ENCODE results near the gene XIRP1.

XIRP1 gene

DNA sequence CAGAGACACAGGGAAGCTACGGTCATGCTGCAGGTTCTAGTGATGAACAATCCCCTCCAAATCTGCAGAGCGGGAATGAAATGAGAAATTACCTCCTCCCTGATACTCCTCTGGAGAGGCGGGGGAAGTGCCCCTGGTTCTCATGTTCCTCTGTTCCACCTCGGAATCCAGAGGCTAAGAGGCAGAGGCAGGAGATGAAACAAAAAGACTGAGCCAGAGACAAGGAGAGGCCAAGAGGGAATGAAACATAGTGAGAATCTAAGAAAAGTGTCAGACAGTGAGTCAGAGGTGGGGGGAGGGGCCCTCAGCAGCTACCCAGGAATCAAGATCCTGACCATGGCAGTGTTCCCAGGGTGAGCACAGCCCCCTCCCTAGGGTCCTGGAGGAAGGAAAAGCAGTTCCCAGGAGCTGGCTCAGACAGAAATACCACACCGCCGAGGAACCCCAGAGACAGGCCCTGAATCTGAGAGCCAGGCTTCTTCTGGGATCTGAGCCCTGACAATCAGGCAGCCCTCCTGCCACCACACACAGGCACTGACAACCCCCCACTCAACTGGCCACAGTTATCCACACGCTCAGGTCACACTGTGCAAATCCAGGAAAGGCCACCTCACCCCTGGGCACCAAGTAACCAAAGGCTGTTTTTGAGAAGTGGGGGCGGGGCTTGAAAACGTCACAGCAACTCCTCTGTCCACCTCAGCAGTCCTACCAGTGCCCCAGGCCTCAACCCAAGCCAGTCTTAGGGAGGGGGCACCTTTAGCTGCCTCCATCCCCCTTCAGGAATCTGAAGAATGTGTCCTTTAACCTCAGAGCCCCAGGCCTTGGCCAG lies 41.4 kb downstream of the XIRP1 start:
- Histone ChIP-seq H3K27me3 (no peaks in the 10 kb centered on the region), H4K20me1 (peaks cover 42% of the 10 kb centered on the region), H3K36me3 (peaks cover 7% of the 10 kb centered on the region), H3K4me1 (peaks cover 69% of the 10 kb centered on the region), H3K4me3 (peak overlapping the region; percentile 100), H3K9me3 (no peaks in the 10 kb centered on the region), H3K27ac (peak overlapping the region; percentile 99), H3K9ac (peak overlapping the region; percentile 97), H3K4me2 (peak overlapping the region; percentile 98)
- TF ChIP-seq Cebpa-rat (IDR thresholded peaks at IDR 0.05): no peak

DNA sequence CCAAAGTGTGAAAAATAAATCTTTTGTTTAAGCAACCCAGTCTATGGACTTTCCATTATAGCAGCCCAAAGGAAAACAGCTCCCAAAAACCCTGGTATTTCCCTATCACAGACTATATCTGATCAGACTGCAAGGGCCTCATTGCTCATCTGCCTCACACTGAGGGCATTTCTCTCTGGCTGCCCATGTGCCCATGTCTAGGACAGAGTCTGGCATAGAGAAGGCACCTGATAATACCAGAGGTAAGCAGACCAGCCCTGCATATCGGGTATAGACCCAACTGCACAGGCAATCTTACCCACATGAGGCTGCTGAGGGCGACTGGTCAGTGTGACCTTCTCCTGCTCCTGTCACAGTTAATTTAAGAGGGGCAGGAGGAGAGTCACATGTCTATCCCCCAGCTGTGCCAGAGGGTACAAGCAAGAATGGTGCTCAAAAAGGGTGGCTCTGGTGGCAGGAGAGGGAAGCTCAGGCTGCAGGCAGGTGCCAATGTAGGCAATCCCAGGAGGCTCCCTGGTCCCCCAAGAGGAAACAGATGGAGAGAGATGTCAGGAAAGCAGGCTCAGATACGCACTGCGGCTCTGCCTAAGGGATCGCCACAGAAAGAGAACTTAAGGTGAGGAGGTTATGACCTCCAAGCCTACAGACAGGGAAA lies 42.1 kb downstream of the XIRP1 start:
- TF ChIP-seq Cebpa-rat (IDR thresholded peaks at IDR 0.05): no peak
- Histone ChIP-seq H3K4me1 (peaks cover 76% of the 10 kb centered on the region), H3K9me3 (no peaks in the 10 kb centered on the region), H4K20me1 (peaks cover 48% of the 10 kb centered on the region), H3K4me3 (peak overlapping the region; percentile 100), H3K36me3 (peaks cover 14% of the 10 kb centered on the region), H3K4me2 (peak overlapping the region; percentile 98), H3K27me3 (no peaks in the 10 kb centered on the region), H3K9ac (peak overlapping the region; percentile 97), H3K27ac (peak overlapping the region; percentile 99)

DNA sequence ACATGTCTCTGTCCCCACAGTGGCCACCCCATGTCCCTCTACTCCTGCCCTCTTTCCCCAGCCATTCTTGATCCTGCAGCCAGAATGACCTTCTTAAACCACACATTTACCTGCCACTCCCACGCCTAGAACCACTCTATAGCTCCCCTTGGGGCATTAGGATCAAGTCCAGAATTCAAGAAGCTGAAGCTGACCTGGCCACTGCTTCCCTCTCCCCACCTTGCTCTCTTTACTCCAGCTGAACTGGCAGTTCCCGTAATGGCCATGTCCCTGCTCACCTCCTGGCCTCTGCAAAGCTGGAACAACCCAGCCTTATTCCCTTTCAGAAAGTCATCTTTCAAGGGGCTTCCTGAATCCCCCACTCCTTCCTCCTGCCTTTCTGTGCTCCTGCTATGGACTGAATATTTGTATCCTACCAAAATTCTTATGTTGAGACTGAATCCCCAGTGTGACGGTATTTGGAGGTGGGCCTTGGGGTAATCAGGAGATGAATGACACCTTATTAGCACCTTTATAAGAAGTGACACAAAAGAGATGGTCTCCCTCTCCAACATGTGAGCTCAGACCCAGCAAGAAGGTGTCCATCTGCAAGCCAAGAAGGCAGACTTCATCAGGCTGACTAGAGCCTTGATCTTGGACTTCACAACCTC lies 42.8 kb downstream of the XIRP1 start:
- H3K36me3 ChIP-seq: peaks cover 21% of the 10 kb centered on the region
- peaks cover 80% of the 10 kb centered on the region for H3K4me1 ChIP-seq
- H3K27ac ChIP-seq: peak overlapping the region; percentile 99
- no peaks in the 10 kb centered on the region for H3K27me3 ChIP-seq
- peaks cover 54% of the 10 kb centered on the region for H4K20me1 ChIP-seq
- TF ChIP-seq Cebpa-rat (IDR thresholded peaks at IDR 0.05): no peak
- no peaks in the 10 kb centered on the region for H3K9me3 ChIP-seq
- peak overlapping the region; percentile 100 for H3K4me3 ChIP-seq
- H3K9ac ChIP-seq: peak overlapping the region; percentile 97
- H3K4me2 ChIP-seq: peak overlapping the region; percentile 98

DNA sequence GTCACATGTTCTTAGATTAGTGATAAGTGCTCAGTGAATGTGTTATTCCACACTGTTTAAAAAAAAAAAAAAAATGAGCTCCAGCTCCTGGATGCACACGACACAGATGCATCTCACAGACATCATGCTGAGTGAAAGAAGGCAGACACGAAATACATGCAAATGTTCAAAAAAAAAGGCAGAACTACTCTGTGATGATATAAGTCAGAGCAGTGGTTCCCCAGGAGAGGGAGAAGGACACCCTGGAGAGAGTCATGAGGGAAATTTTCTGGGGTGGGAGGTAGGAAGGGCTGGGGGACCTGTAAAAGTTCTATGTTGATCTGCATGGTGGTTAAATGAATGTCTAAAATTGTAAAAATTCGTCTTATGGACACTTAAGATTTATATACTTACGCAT lies 43.3 kb downstream of the XIRP1 start:
- TF ChIP-seq Cebpa-rat (IDR thresholded peaks at IDR 0.05): no peak
- H3K4me1 ChIP-seq: peaks cover 80% of the 10 kb centered on the region
- H3K4me3 ChIP-seq: peak overlapping the region; percentile 100
- peaks cover 60% of the 10 kb centered on the region for H4K20me1 ChIP-seq
- peak overlapping the region; percentile 99 for H3K27ac ChIP-seq
- peaks cover 26% of the 10 kb centered on the region for H3K36me3 ChIP-seq
- H3K27me3 ChIP-seq: no peaks in the 10 kb centered on the region
- peak overlapping the region; percentile 97 for H3K9ac ChIP-seq
- H3K4me2 ChIP-seq: peak overlapping the region; percentile 98
- H3K9me3 ChIP-seq: no peaks in the 10 kb centered on the region

DNA sequence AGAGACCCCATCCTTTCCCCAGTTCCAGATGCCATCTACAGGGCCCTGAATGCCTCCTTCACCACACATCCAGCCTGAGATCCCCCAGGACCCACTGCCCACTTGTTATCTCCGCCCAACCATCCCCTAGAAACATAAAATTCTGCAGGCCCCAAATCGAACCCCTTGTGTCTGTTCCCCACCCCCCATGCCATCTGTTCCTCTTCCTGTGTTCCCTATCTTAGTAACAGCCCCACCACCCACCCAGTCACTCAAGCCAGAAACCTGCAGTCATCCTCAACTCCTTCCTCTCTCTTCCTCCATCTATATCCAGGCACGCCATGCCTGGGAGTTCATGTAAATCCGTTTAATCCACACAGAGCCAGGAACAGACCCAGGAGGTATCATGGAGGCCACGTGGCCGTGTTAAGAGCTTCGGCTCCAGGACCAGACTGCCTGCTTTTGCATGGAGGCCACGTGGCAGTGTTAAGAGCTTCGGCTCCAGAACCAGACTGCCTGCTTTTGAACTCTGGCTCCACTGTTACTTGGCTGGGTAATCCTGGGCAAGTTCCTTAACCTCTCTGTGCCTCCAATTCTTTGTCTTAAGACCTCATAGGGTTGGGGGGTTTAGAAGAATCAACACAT lies 43.8 kb downstream of the XIRP1 start:
- no peak for TF ChIP-seq Cebpa-rat (IDR thresholded peaks at IDR 0.05)
- Histone ChIP-seq H3K4me2 (peak overlapping the region; percentile 98), H3K9ac (peak overlapping the region; percentile 97), H3K4me1 (peaks cover 85% of the 10 kb centered on the region), H3K4me3 (peak overlapping the region; percentile 100), H3K27ac (peak overlapping the region; percentile 99), H4K20me1 (peaks cover 65% of the 10 kb centered on the region), H3K36me3 (peaks cover 32% of the 10 kb centered on the region), H3K9me3 (no peaks in the 10 kb centered on the region), H3K27me3 (no peaks in the 10 kb centered on the region)

DNA sequence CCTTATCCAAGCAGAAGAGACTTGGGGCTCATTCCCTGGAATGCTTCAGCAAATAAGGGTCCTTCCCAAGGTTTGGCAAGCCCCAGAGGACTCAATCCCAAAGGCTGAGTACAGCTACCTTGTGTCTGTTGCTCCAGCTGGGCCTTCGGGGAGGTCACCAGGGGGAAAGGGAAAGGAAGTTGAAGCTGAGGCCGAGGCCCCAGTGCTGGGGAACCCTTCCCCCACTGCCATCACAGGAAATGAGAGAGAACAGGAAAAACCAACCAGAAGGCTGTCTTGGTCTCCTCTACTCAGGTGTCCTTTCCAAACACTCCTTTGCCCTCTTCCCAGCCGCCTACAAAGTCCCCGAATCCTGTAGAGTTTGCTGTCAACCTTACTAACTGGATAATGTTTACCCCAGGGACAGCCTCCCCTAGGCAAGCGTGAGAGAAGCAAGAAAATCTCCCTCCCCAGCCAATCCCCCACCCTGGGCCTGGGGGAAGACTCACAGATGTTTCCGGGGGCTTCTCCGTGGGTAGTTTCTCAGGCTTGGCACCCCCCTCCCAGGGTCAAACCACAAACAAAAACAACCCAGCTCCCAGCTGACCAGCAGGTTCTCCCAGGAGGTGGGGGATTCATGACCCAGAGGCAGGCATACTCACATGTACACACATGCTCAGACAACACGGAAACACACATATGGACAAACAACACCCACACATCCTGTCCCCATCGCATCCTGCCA lies 44.5 kb downstream of the XIRP1 start:
- H3K9ac ChIP-seq: peak overlapping the region; percentile 97
- no peaks in the 10 kb centered on the region for H3K9me3 ChIP-seq
- peak overlapping the region; percentile 99 for H3K27ac ChIP-seq
- no peaks in the 10 kb centered on the region for H3K27me3 ChIP-seq
- no peak for TF ChIP-seq Cebpa-rat (IDR thresholded peaks at IDR 0.05)
- peak overlapping the region; percentile 100 for H3K4me3 ChIP-seq
- H4K20me1 ChIP-seq: peaks cover 67% of the 10 kb centered on the region
- H3K36me3 ChIP-seq: peaks cover 38% of the 10 kb centered on the region
- peaks cover 91% of the 10 kb centered on the region for H3K4me1 ChIP-seq
- H3K4me2 ChIP-seq: peak overlapping the region; percentile 98

DNA sequence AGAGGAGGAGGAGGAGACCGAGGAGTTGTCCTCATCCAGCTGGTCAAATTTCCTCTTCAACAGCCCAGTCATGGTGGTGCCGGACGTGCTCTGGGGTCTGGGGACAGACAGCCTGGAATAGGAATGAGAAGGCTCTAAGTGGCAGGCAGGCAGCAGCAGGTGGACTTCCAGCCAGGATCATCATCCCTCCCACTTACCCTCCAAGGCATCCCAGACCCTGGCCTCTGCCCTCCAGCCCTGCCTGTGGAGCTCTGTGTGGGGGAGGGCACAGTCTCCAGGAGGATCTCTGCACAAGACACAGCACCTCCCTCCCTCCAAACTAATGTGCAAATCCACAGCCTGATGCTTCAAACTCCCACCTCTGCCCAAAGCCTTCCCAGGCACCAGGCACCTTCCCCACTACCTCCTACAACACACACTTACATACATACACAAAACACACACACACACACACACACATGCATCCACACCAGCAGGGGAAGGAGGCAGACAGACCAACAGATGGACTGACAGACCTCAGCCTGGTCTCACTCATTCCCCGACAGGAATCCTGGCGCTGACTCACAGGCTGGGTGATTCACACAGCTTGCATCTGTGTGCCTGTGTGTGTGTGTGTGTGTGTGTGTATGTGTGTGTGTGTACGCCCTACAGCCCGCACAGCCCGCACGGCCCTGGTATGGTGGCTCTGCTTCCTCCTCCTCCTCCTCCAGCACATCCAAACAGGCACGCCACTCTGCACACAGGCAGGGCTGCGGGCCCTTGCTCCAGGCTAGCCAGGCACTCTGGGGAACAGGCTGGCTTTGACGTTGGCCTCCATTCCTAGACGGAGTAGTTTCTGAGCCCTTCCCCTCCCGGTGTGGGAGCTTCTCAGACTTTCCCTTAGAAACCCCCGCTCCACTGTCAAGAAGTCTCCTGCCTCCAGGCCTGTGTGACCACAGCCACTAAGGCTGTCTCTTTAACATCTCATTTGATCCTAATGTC lies 45.5 kb downstream of the XIRP1 start:
- peaks cover 97% of the 10 kb centered on the region for H3K4me1 ChIP-seq
- no peaks in the 10 kb centered on the region for H3K9me3 ChIP-seq
- peak overlapping the region; percentile 100 for H3K4me3 ChIP-seq
- peaks cover 67% of the 10 kb centered on the region for H4K20me1 ChIP-seq
- H3K27me3 ChIP-seq: no peaks in the 10 kb centered on the region
- peak overlapping the region; percentile 97 for H3K9ac ChIP-seq
- peak overlapping the region; percentile 98 for H3K4me2 ChIP-seq
- TF ChIP-seq Cebpa-rat (IDR thresholded peaks at IDR 0.05): no peak
- peaks cover 48% of the 10 kb centered on the region for H3K36me3 ChIP-seq
- peak overlapping the region; percentile 99 for H3K27ac ChIP-seq

DNA sequence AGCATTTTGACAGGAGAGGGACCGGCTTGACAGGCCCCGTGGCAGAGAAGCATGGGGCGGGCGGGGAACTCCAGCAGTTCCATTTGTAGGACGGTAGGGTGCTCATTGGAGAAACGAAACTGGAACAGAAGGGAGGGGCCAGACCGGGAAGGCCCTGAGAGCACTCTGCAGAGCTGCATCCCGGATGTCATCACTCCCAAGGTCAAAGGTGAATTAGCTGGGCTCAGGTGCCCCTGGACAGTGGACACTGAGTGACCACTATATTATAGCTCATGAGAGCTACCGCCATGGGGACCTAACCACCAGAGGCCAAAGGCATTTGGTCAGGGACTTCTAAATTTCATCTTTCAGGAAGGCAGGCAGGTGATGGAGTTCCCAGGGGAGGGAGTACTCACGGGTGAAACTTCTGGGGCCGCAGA lies 46.3 kb downstream of the XIRP1 start:
- Histone ChIP-seq H3K9me3 (no peaks in the 10 kb centered on the region), H3K36me3 (peaks cover 56% of the 10 kb centered on the region), H4K20me1 (peaks cover 67% of the 10 kb centered on the region), H3K27ac (peak overlapping the region; percentile 99), H3K27me3 (no peaks in the 10 kb centered on the region), H3K9ac (peak overlapping the region; percentile 97), H3K4me2 (peak overlapping the region; percentile 98), H3K4me3 (peak overlapping the region; percentile 100), H3K4me1 (peaks cover 97% of the 10 kb centered on the region)
- no peak for TF ChIP-seq Cebpa-rat (IDR thresholded peaks at IDR 0.05)

All from BLaER1 (cell line).